Breast epithelium (tissue), 4 donors: ENCODE results near the gene ERCC3. TPM values are rescaled to one million over a fixed set of nuclear protein-coding genes. Genes with fewer than 3 reads are reported as not detected.

ENCODE experiments used
- DNase-seq, 2 donors: peaks; one replicate each; pipeline ENCODE4 v3.0.0-alpha.2; 2019; ENCODE audit warnings: low spot score in 2 of 2
- H3K27ac ChIP-seq, 2 donors: fragments of 200-600 bp; sonication (generic) in 1 of 2; one replicate each; pipeline ENCODE4 v1.5.1; 2016 to 2019; ENCODE audit warnings: mild to moderate bottlenecking in 1 of 2
- H3K27me3 ChIP-seq, 2 donors: fragments of 200-600 bp; sonication (generic) in 1 of 2; one replicate each; pipeline versions ENCODE4 v1.5.1 to v1.6.0; 2017 to 2019; ENCODE audit warnings: control low read depth in 1 of 2, mild to moderate bottlenecking in 1 of 2
- H3K36me3 ChIP-seq: fragments of 200-600 bp; one replicate; pipeline ENCODE4 v1.5.1; 2019
- H3K4me1 ChIP-seq, 2 donors: fragments of 200-600 bp; sonication (generic); one replicate each; pipeline ENCODE4 v1.5.1; 2016 to 2019; ENCODE audit warnings: control low read depth in 1 of 2
- H3K4me3 ChIP-seq, 3 donors: fragments of 200-600 bp; sonication (generic); 1 replicate in 2 of 3; 2 replicates in 1 of 3; pipeline ENCODE4 v1.5.1; 2016 to 2019; ENCODE audit warnings: mild to moderate bottlenecking in 3 of 3, moderate library complexity in 2 of 3
- H3K9me3 ChIP-seq, 2 donors: fragments of 200-600 bp; sonication (generic) in 1 of 2; one replicate each; pipeline ENCODE4 v1.5.1; 2016 to 2019; ENCODE audit warnings: control low read depth in 1 of 2
- CTCF ChIP-seq, 3 donors: fragments of 450-650 bp; IDR thresholded peaks; one replicate each; pipeline ENCODE4 v1.5.1; 2016 to 2017; ENCODE audit warnings: antibody characterized with exemption in 3 of 3, mild to moderate bottlenecking in 3 of 3, moderate library complexity in 3 of 3
- POLR2A ChIP-seq: fragments of 450-650 bp; IDR thresholded peaks from one replicate; pipeline ENCODE4 v1.6.1; 2016; ENCODE audit warnings: antibody characterized with exemption, mild to moderate bottlenecking, moderate library complexity
- POLR2AphosphoS5 ChIP-seq, 3 donors: sonication (generic); formaldehyde crosslinking; IDR thresholded peaks; one replicate each; pipeline ENCODE4 v1.6.1; 2017; ENCODE audit warnings: antibody characterized with exemption in 3 of 3
- intact Hi-C: fragments of 100-400 bp; cut with DNase I; formaldehyde crosslinking; loops from one replicate; pipeline ENCODE4 v1.15.1; 2023; ENCODE audit warnings: low total_unique reads
- total RNA-seq, 3 donors: library from RNA; depleted of rRNA; stranded (reverse); fragments of >200 nt; gene quantifications; one replicate each; pipeline ENCODE4 v1.1.0, GENCODE V29; 2016

The ERCC3 gene
- total RNA-seq, 3 donors from 2014 or later = 37.3 to 55.2 (median 41.0) TPM

- no peaks in the 10 kb centered on the region for H3K4me1 ChIP-seq
- intact Hi-C loops = no loop called here
- H3K27ac ChIP-seq = no peak overlapping the region
- H3K36me3 ChIP-seq = peaks cover 16% of the 10 kb centered on the region
- no peak for DNase-seq
- H3K4me3 ChIP-seq = no peak overlapping the region
- no peaks in the 10 kb centered on the region for H3K9me3 ChIP-seq
- no peaks in the 10 kb centered on the region for H3K27me3 ChIP-seq
- no peak for TF ChIP-seq POLR2A
- TF ChIP-seq POLR2AphosphoS5 (IDR thresholded peaks at IDR 0.05) = no peak
- no peak for TF ChIP-seq CTCF (IDR thresholded peaks at IDR 0.05)
Observed at GRCh38 chr2:127280693-127281092, 13.3 kb downstream of the ERCC3 start.

GRCh38 chr2:127279781-127280180 lies 14.2 kb downstream of the ERCC3 start:
- Histone ChIP-seq H3K9me3 (no peaks in the 10 kb centered on the region), H3K27ac (no peak overlapping the region), H3K36me3 (peaks cover 22% of the 10 kb centered on the region), H3K4me3 (no peak overlapping the region), H3K4me1 (no peaks in the 10 kb centered on the region), H3K27me3 (no peaks in the 10 kb centered on the region)
- TF ChIP-seq POLR2A = no peak
- no peak for TF ChIP-seq POLR2AphosphoS5 (IDR thresholded peaks at IDR 0.05)
- TF ChIP-seq CTCF (IDR thresholded peaks at IDR 0.05) = no peak
- intact Hi-C loops = no loop called here
- DNase-seq = no peak

- no peak for DNase-seq
- peaks cover 18% of the 10 kb centered on the region for H3K36me3 ChIP-seq
- intact Hi-C loops = no loop called here
- H3K4me1 ChIP-seq = no peaks in the 10 kb centered on the region
- no peaks in the 10 kb centered on the region for H3K9me3 ChIP-seq
- H3K4me3 ChIP-seq = no peak overlapping the region
- no peaks in the 10 kb centered on the region for H3K27me3 ChIP-seq
- no peak for TF ChIP-seq POLR2AphosphoS5 (IDR thresholded peaks at IDR 0.05)
- TF ChIP-seq POLR2A = no peak
- TF ChIP-seq CTCF (IDR thresholded peaks at IDR 0.05) = no peak
- peak overlapping the region in 1 of 2 donors; percentile 19 for H3K27ac ChIP-seq
Observed at GRCh38 chr2:127278959-127279358, 15.0 kb downstream of the ERCC3 start.

GRCh38 chr2:127277028-127277427 lies 16.9 kb downstream of the ERCC3 start:
- Histone ChIP-seq H3K4me1 (no peaks in the 10 kb centered on the region), H3K27me3 (no peaks in the 10 kb centered on the region), H3K27ac (no peak overlapping the region), H3K36me3 (peaks cover 17% of the 10 kb centered on the region), H3K9me3 (no peaks in the 10 kb centered on the region), H3K4me3 (no peak overlapping the region)
- TF ChIP-seq POLR2AphosphoS5 (IDR thresholded peaks at IDR 0.05) (no peak), POLR2A (no peak), CTCF (IDR thresholded peaks at IDR 0.05) (no peak)
- DNase-seq = no peak
- intact Hi-C loops = no loop called here

GRCh38 chr2:127275789-127276188 lies 18.2 kb downstream of the ERCC3 start:
- Histone ChIP-seq H3K27me3 (no peaks in the 10 kb centered on the region), H3K4me3 (no peak overlapping the region), H3K27ac (no peak overlapping the region), H3K4me1 (no peaks in the 10 kb centered on the region), H3K36me3 (peaks cover 17% of the 10 kb centered on the region), H3K9me3 (no peaks in the 10 kb centered on the region)
- TF ChIP-seq POLR2A = no peak
- no peak for TF ChIP-seq CTCF (IDR thresholded peaks at IDR 0.05)
- no peak for TF ChIP-seq POLR2AphosphoS5 (IDR thresholded peaks at IDR 0.05)
- intact Hi-C loops = no loop called here
- no peak for DNase-seq
